Measurements from ENCODE around the gene IL27RA.

IL27RA gene

DNA sequence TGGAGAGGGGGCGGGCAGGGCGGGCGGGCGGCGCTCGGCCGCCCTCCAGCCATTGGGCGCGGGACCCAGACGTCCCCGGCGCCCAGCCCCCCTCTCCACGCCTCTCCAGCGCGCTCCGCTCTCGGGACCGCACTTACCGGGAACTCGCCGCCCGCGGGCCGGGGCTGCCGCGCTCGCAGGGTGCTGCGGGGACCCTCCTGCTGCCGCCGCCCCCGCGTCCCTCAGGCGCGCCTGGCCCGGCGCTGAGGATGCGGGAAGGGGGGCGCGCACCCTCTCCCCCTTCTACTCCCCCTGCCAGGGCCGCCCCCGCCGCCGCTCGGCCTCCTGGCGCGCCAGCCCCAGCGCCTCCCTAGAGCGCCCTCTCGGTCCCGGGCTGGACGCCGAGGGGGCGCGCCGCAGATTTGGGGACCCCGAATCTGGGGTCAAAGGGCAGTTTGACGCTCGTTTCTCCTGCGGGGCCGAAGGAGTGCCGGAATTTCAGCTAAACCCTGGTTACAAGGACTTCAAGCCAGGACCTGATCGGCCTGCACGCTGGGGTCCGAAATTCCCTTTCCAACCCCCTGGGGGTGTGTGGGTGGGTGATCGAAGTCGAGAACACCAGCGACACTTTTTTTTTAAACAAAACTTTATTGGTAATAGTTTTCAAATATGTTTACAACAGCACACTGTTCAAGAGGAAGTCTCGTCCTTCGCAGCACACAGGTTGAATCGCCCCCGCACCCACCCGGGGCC lies 59.7 kb downstream of the IL27RA start (continued):
- TF ChIP-seq KLF7 (tag by site-specific recombination; IDR thresholded peaks at IDR 0.05; ENCODE audit: borderline replicate concordance) (peak; percentile 28; the same call in 1 of the 2 replicates), ZNF341 (tag by site-specific recombination; IDR thresholded peaks at IDR 0.05; ENCODE audit: low read depth) (peak; percentile 74), ZNF660 (tag by site-specific recombination; IDR thresholded peaks at IDR 0.05) (no peak), ZIC2 (tag by site-specific recombination; IDR thresholded peaks at IDR 0.05) (peak; percentile 73), ZNF19 (tag by site-specific recombination; IDR thresholded peaks at IDR 0.05; ENCODE audit: low read depth) (no peak), ZNF2 (tag by site-specific recombination; IDR thresholded peaks at IDR 0.05) (0 out of 2 replicates have a peak, but pooled peaks have one; percentile 26), ZBTB1 (tag by site-specific recombination; IDR thresholded peaks at IDR 0.05) (no peak), ZNF335 (tag by site-specific recombination; conservative IDR thresholded peaks at IDR 0.05) (peak; percentile 94), GLI4 (tag by site-specific recombination; IDR thresholded peaks at IDR 0.05) (no peak), WT1 (tag by site-specific recombination; IDR thresholded peaks at IDR 0.05) (no peak), ZNF292 (tag by site-specific recombination; IDR thresholded peaks at IDR 0.05; ENCODE audit: borderline replicate concordance, low read depth) (no peak), ZNF473 (tag by site-specific recombination; IDR thresholded peaks at IDR 0.05) (no peak), ZNF654 (tag by site-specific recombination; IDR thresholded peaks at IDR 0.05; ENCODE audit: low read depth) (no peak), ZNF621 (tag by site-specific recombination; IDR thresholded peaks at IDR 0.05) (no peak), SCRT2 (tag by site-specific recombination; IDR thresholded peaks at IDR 0.05) (0 out of 2 replicates have a peak, but pooled peaks have one; percentile 16), ZNF132 (tag by site-specific recombination; IDR thresholded peaks at IDR 0.05; ENCODE audit: borderline replicate concordance) (no peak), ZNF211 (tag by site-specific recombination; IDR thresholded peaks at IDR 0.05; ENCODE audit: low read depth) (no peak), ZNF114 (tag by site-specific recombination; IDR thresholded peaks at IDR 0.05) (no peak), GFI1B (tag by site-specific recombination; IDR thresholded peaks at IDR 0.05) (no peak), ZNF514 (tag by site-specific recombination; IDR thresholded peaks at IDR 0.05) (no peak), ZNF777 (tag by site-specific recombination; IDR thresholded peaks at IDR 0.05; ENCODE audit: borderline replicate concordance) (no peak), ZNF239 (tag by site-specific recombination; IDR thresholded peaks at IDR 0.05) (no peak)
- TF ChIP-seq, protein P1, sequence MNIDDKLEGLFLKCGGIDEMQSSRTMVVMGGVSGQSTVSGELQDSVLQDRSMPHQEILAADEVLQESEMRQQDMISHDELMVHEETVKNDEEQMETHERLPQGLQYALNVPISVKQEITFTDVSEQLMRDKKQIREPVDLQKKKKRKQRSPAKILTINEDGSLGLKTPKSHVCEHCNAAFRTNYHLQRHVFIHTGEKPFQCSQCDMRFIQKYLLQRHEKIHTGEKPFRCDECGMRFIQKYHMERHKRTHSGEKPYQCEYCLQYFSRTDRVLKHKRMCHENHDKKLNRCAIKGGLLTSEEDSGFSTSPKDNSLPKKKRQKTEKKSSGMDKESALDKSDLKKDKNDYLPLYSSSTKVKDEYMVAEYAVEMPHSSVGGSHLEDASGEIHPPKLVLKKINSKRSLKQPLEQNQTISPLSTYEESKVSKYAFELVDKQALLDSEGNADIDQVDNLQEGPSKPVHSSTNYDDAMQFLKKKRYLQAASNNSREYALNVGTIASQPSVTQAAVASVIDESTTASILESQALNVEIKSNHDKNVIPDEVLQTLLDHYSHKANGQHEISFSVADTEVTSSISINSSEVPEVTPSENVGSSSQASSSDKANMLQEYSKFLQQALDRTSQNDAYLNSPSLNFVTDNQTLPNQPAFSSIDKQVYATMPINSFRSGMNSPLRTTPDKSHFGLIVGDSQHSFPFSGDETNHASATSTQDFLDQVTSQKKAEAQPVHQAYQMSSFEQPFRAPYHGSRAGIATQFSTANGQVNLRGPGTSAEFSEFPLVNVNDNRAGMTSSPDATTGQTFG (tag by site-specific recombination; IDR thresholded peaks at IDR 0.05; ENCODE audit: borderline replicate concordance) = no peak
- TF ChIP-seq, protein P2, sequence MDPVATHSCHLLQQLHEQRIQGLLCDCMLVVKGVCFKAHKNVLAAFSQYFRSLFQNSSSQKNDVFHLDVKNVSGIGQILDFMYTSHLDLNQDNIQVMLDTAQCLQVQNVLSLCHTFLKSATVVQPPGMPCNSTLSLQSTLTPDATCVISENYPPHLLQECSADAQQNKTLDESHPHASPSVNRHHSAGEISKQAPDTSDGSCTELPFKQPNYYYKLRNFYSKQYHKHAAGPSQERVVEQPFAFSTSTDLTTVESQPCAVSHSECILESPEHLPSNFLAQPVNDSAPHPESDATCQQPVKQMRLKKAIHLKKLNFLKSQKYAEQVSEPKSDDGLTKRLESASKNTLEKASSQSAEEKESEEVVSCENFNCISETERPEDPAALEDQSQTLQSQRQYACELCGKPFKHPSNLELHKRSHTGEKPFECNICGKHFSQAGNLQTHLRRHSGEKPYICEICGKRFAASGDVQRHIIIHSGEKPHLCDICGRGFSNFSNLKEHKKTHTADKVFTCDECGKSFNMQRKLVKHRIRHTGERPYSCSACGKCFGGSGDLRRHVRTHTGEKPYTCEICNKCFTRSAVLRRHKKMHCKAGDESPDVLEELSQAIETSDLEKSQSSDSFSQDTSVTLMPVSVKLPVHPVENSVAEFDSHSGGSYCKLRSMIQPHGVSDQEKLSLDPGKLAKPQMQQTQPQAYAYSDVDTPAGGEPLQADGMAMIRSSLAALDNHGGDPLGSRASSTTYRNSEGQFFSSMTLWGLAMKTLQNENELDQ (tag by site-specific recombination; IDR thresholded peaks at IDR 0.05; ENCODE audit: low read depth) = no peak
- TF ChIP-seq, protein P3, sequence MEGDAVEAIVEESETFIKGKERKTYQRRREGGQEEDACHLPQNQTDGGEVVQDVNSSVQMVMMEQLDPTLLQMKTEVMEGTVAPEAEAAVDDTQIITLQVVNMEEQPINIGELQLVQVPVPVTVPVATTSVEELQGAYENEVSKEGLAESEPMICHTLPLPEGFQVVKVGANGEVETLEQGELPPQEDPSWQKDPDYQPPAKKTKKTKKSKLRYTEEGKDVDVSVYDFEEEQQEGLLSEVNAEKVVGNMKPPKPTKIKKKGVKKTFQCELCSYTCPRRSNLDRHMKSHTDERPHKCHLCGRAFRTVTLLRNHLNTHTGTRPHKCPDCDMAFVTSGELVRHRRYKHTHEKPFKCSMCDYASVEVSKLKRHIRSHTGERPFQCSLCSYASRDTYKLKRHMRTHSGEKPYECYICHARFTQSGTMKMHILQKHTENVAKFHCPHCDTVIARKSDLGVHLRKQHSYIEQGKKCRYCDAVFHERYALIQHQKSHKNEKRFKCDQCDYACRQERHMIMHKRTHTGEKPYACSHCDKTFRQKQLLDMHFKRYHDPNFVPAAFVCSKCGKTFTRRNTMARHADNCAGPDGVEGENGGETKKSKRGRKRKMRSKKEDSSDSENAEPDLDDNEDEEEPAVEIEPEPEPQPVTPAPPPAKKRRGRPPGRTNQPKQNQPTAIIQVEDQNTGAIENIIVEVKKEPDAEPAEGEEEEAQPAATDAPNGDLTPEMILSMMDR (tag by site-specific recombination; IDR thresholded peaks at IDR 0.05) = peak; percentile 87
- TF ChIP-seq, protein P4, sequence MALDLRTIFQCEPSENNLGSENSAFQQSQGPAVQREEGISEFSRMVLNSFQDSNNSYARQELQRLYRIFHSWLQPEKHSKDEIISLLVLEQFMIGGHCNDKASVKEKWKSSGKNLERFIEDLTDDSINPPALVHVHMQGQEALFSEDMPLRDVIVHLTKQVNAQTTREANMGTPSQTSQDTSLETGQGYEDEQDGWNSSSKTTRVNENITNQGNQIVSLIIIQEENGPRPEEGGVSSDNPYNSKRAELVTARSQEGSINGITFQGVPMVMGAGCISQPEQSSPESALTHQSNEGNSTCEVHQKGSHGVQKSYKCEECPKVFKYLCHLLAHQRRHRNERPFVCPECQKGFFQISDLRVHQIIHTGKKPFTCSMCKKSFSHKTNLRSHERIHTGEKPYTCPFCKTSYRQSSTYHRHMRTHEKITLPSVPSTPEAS (tag by site-specific recombination; IDR thresholded peaks at IDR 0.05) = no peak
- TF ChIP-seq, protein P5, sequence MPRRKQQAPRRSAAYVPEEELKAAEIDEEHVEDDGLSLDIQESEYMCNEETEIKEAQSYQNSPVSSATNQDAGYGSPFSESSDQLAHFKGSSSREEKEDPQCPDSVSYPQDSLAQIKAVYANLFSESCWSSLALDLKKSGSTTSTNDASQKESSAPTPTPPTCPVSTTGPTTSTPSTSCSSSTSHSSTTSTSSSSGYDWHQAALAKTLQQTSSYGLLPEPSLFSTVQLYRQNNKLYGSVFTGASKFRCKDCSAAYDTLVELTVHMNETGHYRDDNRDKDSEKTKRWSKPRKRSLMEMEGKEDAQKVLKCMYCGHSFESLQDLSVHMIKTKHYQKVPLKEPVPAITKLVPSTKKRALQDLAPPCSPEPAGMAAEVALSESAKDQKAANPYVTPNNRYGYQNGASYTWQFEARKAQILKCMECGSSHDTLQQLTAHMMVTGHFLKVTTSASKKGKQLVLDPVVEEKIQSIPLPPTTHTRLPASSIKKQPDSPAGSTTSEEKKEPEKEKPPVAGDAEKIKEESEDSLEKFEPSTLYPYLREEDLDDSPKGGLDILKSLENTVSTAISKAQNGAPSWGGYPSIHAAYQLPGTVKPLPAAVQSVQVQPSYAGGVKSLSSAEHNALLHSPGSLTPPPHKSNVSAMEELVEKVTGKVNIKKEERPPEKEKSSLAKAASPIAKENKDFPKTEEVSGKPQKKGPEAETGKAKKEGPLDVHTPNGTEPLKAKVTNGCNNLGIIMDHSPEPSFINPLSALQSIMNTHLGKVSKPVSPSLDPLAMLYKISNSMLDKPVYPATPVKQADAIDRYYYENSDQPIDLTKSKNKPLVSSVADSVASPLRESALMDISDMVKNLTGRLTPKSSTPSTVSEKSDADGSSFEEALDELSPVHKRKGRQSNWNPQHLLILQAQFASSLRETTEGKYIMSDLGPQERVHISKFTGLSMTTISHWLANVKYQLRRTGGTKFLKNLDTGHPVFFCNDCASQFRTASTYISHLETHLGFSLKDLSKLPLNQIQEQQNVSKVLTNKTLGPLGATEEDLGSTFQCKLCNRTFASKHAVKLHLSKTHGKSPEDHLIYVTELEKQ (tag by site-specific recombination; IDR thresholded peaks at IDR 0.05; ENCODE audit: borderline replicate concordance) = no peak

Measured in HEK293 (cell line).